ENCODE measurements around the gene SYP. TPM values are rescaled to one million over a fixed set of nuclear protein-coding genes. Genes with fewer than 3 reads are reported as not detected.

Gene SYP
- total RNA-seq: 1.5 and 2.3 TPM in 2 replicates
- long read RNA-seq: 0 reads

- Mint-ChIP-seq H3K4me3 (ENCODE audit: unreplicated experiment) (peak within 1 kb of the TSS; percentile 58), H3K4me1 (ENCODE audit: unreplicated experiment) (peaks cover 7% of the 10 kb centered on the region), H3K9me3 (ENCODE audit: unreplicated experiment) (peaks cover 9% of the 10 kb centered on the region), H3K36me3 (ENCODE audit: unreplicated experiment) (no peaks in the 10 kb centered on the region), H3K27me3 (ENCODE audit: unreplicated experiment) (no peaks in the 10 kb centered on the region), H3K27ac (ENCODE audit: unreplicated experiment) (peak within 1 kb of the TSS; percentile 56)
- TF ChIP-seq CTCF (IDR thresholded peaks at IDR 0.05): no peak
- DNase-seq (ENCODE audit: extremely low spot score, unreplicated experiment): peak; percentile 96
Observed at GRCh38 chrX:49199906-49200771, at the start of gene SYP. Gene SYP, minus strand, starts transcription at chrX:49200193. Its CDS starts 7 bp downstream, at chrX:49200186.

- no peak overlapping the region for H3K4me3 Mint-ChIP-seq (ENCODE audit: unreplicated experiment)
- H3K27me3 Mint-ChIP-seq (ENCODE audit: unreplicated experiment): no peaks in the 10 kb centered on the region
- no peak for DNase-seq (ENCODE audit: extremely low spot score, unreplicated experiment)
- no peaks in the 10 kb centered on the region for H3K9me3 Mint-ChIP-seq (ENCODE audit: unreplicated experiment)
- peaks cover 2% of the 10 kb centered on the region for H3K36me3 Mint-ChIP-seq (ENCODE audit: unreplicated experiment)
- no peak overlapping the region for H3K27ac Mint-ChIP-seq (ENCODE audit: unreplicated experiment)
- no peak for TF ChIP-seq CTCF (IDR thresholded peaks at IDR 0.05)
- H3K4me1 Mint-ChIP-seq (ENCODE audit: unreplicated experiment): no peaks in the 10 kb centered on the region
Observed at GRCh38 chrX:49249616-49250015, 49.6 kb upstream of the SYP start.

GRCh38 chrX:49249071-49249470 lies 49.1 kb upstream of the SYP start:
- Mint-ChIP-seq H3K27ac (ENCODE audit: unreplicated experiment) (no peak overlapping the region), H3K9me3 (ENCODE audit: unreplicated experiment) (no peaks in the 10 kb centered on the region), H3K4me3 (ENCODE audit: unreplicated experiment) (no peak overlapping the region), H3K4me1 (ENCODE audit: unreplicated experiment) (no peaks in the 10 kb centered on the region), H3K36me3 (ENCODE audit: unreplicated experiment) (peaks cover 6% of the 10 kb centered on the region), H3K27me3 (ENCODE audit: unreplicated experiment) (no peaks in the 10 kb centered on the region)
- DNase-seq (ENCODE audit: extremely low spot score, unreplicated experiment): no peak
- no peak for TF ChIP-seq CTCF (IDR thresholded peaks at IDR 0.05)

GRCh38 chrX:49247916-49248811 lies 48.2 kb upstream of the SYP start:
- H3K36me3 Mint-ChIP-seq (ENCODE audit: unreplicated experiment): peaks cover 8% of the 10 kb centered on the region
- no peaks in the 10 kb centered on the region for H3K4me1 Mint-ChIP-seq (ENCODE audit: unreplicated experiment)
- no peak overlapping the region for H3K27ac Mint-ChIP-seq (ENCODE audit: unreplicated experiment)
- no peaks in the 10 kb centered on the region for H3K9me3 Mint-ChIP-seq (ENCODE audit: unreplicated experiment)
- TF ChIP-seq CTCF (IDR thresholded peaks at IDR 0.05): no peak
- H3K4me3 Mint-ChIP-seq (ENCODE audit: unreplicated experiment): no peak overlapping the region
- no peak for DNase-seq (ENCODE audit: extremely low spot score, unreplicated experiment)
- H3K27me3 Mint-ChIP-seq (ENCODE audit: unreplicated experiment): no peaks in the 10 kb centered on the region

- H3K4me3 Mint-ChIP-seq (ENCODE audit: unreplicated experiment): no peak overlapping the region
- H3K27me3 Mint-ChIP-seq (ENCODE audit: unreplicated experiment): no peaks in the 10 kb centered on the region
- no peak for TF ChIP-seq CTCF (IDR thresholded peaks at IDR 0.05)
- no peak overlapping the region for H3K27ac Mint-ChIP-seq (ENCODE audit: unreplicated experiment)
- H3K4me1 Mint-ChIP-seq (ENCODE audit: unreplicated experiment): no peaks in the 10 kb centered on the region
- H3K9me3 Mint-ChIP-seq (ENCODE audit: unreplicated experiment): no peaks in the 10 kb centered on the region
- peaks cover 9% of the 10 kb centered on the region for H3K36me3 Mint-ChIP-seq (ENCODE audit: unreplicated experiment)
- DNase-seq (ENCODE audit: extremely low spot score, unreplicated experiment): no peak
Observed at GRCh38 chrX:49247346-49247745, 47.4 kb upstream of the SYP start.

All from osteocyte (in vitro differentiated cells).